Adipocyte (in vitro differentiated cells): ENCODE measurements around the gene CRYBA4.

Source experiments
- DNase-seq: peaks from one replicate; pipeline ENCODE4 v3.0.0-alpha.2; 2015; ENCODE audit warnings: low read depth
- H3K27me3 ChIP-seq: replicated peaks from 2 replicates; pipeline ENCODE4 v1.7.0; 2013; ENCODE audit warnings: mild to moderate bottlenecking, low read length, moderate library complexity; ENCODE audit not compliant: control insufficient read depth, insufficient read depth
- H3K36me3 ChIP-seq: 2 replicates; pipeline ENCODE4 v1.7.0; 2013; ENCODE audit warnings: low read length, mild to moderate bottlenecking, moderate library complexity; ENCODE audit not compliant: control insufficient read depth, insufficient read depth, severe bottlenecking
- H3K4me1 ChIP-seq: 2 replicates; pipeline ENCODE4 v1.7.0; 2013; ENCODE audit warnings: mild to moderate bottlenecking, low read length, moderate library complexity; ENCODE audit not compliant: control insufficient read depth, insufficient read depth
- H3K4me3 ChIP-seq: 2 replicates; pipeline ENCODE4 v1.7.0; 2013; ENCODE audit warnings: mild to moderate bottlenecking, low read length, moderate library complexity
- H3K9ac ChIP-seq: 2 replicates; pipeline ENCODE4 v1.7.0; 2013; ENCODE audit warnings: mild to moderate bottlenecking, low read length, moderate library complexity
- H3K9me3 ChIP-seq: 2 replicates; pipeline ENCODE4 v1.7.0; 2013; ENCODE audit warnings: mild to moderate bottlenecking, low read length, moderate library complexity; ENCODE audit not compliant: control insufficient read depth

The CRYBA4 gene

GRCh38 chr22:26615149-26615548, 6.6 kb upstream of the CRYBA4 start:
- no peak overlapping the region for H3K4me3 ChIP-seq
- no peak for DNase-seq
- H3K9ac ChIP-seq = no peak overlapping the region
- H3K36me3 ChIP-seq = no peaks in the 10 kb centered on the region
- H3K27me3 ChIP-seq = peaks cover 49% of the 10 kb centered on the region
- peaks cover 7% of the 10 kb centered on the region for H3K4me1 ChIP-seq
- no peaks in the 10 kb centered on the region for H3K9me3 ChIP-seq

GRCh38 chr22:26615830-26616435, 5.8 kb upstream of the CRYBA4 start:
- Histone ChIP-seq H3K4me3 (no peak overlapping the region), H3K9ac (no peak overlapping the region), H3K27me3 (peaks cover 51% of the 10 kb centered on the region), H3K4me1 (peaks cover 1% of the 10 kb centered on the region), H3K36me3 (no peaks in the 10 kb centered on the region), H3K9me3 (no peaks in the 10 kb centered on the region)
- no peak for DNase-seq

GRCh38 chr22:26616650-26617049, 5.1 kb upstream of the CRYBA4 start:
- Histone ChIP-seq H3K4me3 (no peak overlapping the region), H3K9ac (no peak overlapping the region), H3K4me1 (no peaks in the 10 kb centered on the region), H3K27me3 (peaks cover 58% of the 10 kb centered on the region), H3K36me3 (no peaks in the 10 kb centered on the region), H3K9me3 (no peaks in the 10 kb centered on the region)
- DNase-seq = no peak

- H3K4me1 ChIP-seq = no peaks in the 10 kb centered on the region
- no peaks in the 10 kb centered on the region for H3K36me3 ChIP-seq
- DNase-seq = peak; percentile 9
- no peak within 1 kb of the TSS for H3K9ac ChIP-seq
- peaks cover 55% of the 10 kb centered on the region for H3K27me3 ChIP-seq
- no peak within 1 kb of the TSS for H3K4me3 ChIP-seq
- no peaks in the 10 kb centered on the region for H3K9me3 ChIP-seq
Measured at GRCh38 chr22:26617271-26618199, 4.2 kb upstream of the CRYBA4 start, which contains the start of gene CRYBB1. TSS of gene CRYBB1 (minus strand) at chr22:26618027. CDS start at chr22:26616319, 1,708 bp downstream.

- peaks cover 53% of the 10 kb centered on the region for H3K27me3 ChIP-seq
- no peak overlapping the region for H3K4me3 ChIP-seq
- H3K36me3 ChIP-seq = no peaks in the 10 kb centered on the region
- DNase-seq = no peak
- H3K9me3 ChIP-seq = no peaks in the 10 kb centered on the region
- H3K9ac ChIP-seq = no peak overlapping the region
- no peaks in the 10 kb centered on the region for H3K4me1 ChIP-seq
Measured at GRCh38 chr22:26618455-26618854, 3.3 kb upstream of the CRYBA4 start.

- Histone ChIP-seq H3K36me3 (no peaks in the 10 kb centered on the region), H3K4me3 (no peak overlapping the region), H3K9me3 (no peaks in the 10 kb centered on the region), H3K4me1 (no peaks in the 10 kb centered on the region), H3K27me3 (peaks cover 57% of the 10 kb centered on the region), H3K9ac (no peak overlapping the region)
- no peak for DNase-seq
Measured at GRCh38 chr22:26619510-26619909, 2.3 kb upstream of the CRYBA4 start.

- Histone ChIP-seq H3K4me1 (no peaks in the 10 kb centered on the region), H3K9me3 (no peaks in the 10 kb centered on the region), H3K36me3 (no peaks in the 10 kb centered on the region), H3K9ac (no peak overlapping the region), H3K4me3 (no peak overlapping the region), H3K27me3 (peaks cover 56% of the 10 kb centered on the region)
- DNase-seq = no peak
Measured at GRCh38 chr22:26620197-26620596, 1.6 kb upstream of the CRYBA4 start.

- Histone ChIP-seq H3K27me3 (peaks cover 48% of the 10 kb centered on the region), H3K4me1 (no peaks in the 10 kb centered on the region), H3K9ac (no peak overlapping the region), H3K4me3 (no peak overlapping the region), H3K9me3 (no peaks in the 10 kb centered on the region), H3K36me3 (no peaks in the 10 kb centered on the region)
- no peak for DNase-seq
Measured at GRCh38 chr22:26623984-26624383, 2.2 kb downstream of the CRYBA4 start.

GRCh38 chr22:26624803-26625202, 3.0 kb downstream of the CRYBA4 start:
- no peak for DNase-seq
- H3K9ac ChIP-seq = no peak overlapping the region
- H3K9me3 ChIP-seq = no peaks in the 10 kb centered on the region
- no peaks in the 10 kb centered on the region for H3K4me1 ChIP-seq
- H3K36me3 ChIP-seq = no peaks in the 10 kb centered on the region
- no peak overlapping the region for H3K4me3 ChIP-seq
- H3K27me3 ChIP-seq = peaks cover 49% of the 10 kb centered on the region

GRCh38 chr22:26629988-26630761, 8.4 kb downstream of the CRYBA4 start:
- H3K36me3 ChIP-seq = no peaks in the 10 kb centered on the region
- peaks cover 11% of the 10 kb centered on the region for H3K9me3 ChIP-seq
- no peak overlapping the region for H3K9ac ChIP-seq
- no peak overlapping the region for H3K4me3 ChIP-seq
- peaks cover 31% of the 10 kb centered on the region for H3K27me3 ChIP-seq
- no peak for DNase-seq
- H3K4me1 ChIP-seq = no peaks in the 10 kb centered on the region

GRCh38 chr22:26631282-26631681, 9.5 kb downstream of the CRYBA4 start:
- peaks cover 26% of the 10 kb centered on the region for H3K27me3 ChIP-seq
- no peak overlapping the region for H3K4me3 ChIP-seq
- no peaks in the 10 kb centered on the region for H3K4me1 ChIP-seq
- H3K9me3 ChIP-seq = peaks cover 11% of the 10 kb centered on the region
- DNase-seq = no peak
- H3K9ac ChIP-seq = no peak overlapping the region
- H3K36me3 ChIP-seq = no peaks in the 10 kb centered on the region
